Tongue (tissue), 2 donors: ENCODE results near the gene SPNS3. TPM values are rescaled to one million over a fixed set of nuclear protein-coding genes. Genes with fewer than 3 reads are reported as not detected.

ENCODE experiments used
- DNase-seq: peaks from one replicate; pipeline ENCODE4 v3.0.0-alpha.2; 2015
- total RNA-seq: library from RNA; depleted of rRNA; stranded (reverse); fragments of >200 nt; gene quantifications from one replicate; pipeline ENCODE4 v1.2.3, GENCODE V29; 2014

Gene SPNS3
- total RNA-seq, 1 donor from 2014 or later = 1.1 TPM

DNA sequence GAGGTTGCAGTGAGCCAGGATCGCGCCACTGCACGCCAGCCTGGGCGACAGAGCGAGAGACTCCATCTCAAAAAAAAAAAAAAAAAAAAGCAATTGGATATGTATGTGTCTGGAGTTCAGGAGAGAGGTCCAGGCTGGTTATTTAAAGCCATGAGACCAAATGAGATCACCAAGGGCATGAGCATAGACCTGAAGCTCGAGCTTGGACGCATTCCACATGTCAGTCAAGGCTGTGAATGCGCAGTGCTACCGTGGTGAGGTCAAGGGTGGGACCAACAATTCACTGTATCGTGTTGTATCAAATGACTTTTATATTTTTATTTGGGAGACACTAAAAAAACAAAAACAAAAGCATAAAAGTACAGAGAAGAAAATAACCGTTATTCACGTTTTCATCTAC, 35.8 kb downstream of the SPNS3 start:
- DNase-seq = no peak

DNA sequence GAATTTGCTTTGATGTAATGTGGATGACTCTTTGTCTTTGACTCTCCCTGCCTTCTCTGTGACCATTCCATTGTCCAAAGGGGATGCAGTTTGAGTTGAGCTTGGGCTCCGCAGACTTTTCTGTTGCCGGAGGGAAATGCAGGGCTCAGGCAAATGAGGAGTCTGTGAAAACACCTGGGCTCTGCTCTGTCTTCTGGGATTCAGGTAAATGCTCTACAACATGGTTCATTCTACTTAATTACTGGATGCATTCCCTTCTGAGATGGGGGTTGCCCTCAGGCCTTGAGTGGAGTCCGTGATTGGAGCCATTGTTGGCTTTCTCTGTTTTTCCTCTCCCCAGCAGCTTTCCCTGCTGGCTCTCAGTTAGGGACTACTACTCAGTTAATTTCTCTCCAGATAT, 38.5 kb downstream of the SPNS3 start:
- DNase-seq = no peak

DNA sequence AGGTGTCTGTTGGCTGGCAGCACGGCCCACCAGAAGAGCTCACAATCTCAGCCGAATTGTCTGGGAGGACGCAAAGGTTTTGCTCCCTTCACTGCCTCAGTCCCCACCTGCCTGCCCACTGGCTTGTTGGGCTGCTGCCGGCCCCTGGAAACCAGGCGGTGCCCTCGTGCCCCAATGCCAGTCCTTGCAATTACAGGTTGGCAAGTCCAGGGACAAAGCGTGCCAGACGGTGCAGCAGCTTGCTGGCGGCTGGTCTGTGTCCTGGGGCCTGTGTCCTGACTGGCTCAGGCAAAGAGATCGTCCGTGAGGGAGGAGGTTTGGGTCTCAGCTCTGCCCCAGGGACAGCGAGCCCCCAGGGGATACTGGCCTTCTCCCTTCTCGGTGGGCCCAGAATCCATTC, 40.4 kb downstream of the SPNS3 start:
- no peak for DNase-seq

DNA sequence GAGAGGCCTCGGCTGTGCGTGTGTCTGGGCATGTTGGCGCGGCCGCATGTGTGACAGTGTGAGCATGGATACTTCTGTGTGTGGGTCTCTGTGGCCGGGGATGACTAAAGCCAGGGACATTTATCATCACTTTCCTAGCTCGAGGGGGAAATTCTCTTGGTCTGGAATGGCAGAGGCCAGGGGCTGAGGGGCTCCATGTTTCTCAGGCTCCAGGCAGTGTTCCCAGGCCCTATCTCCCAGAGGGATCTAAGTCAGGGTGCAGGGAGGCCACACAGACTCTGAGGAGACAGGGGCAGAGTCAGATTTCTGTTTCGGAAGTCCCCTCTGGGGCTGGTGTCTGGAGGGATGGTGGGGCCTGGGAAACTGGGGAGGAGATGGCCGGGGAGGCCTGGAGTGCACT, 41.3 kb downstream of the SPNS3 start:
- DNase-seq = no peak

DNA sequence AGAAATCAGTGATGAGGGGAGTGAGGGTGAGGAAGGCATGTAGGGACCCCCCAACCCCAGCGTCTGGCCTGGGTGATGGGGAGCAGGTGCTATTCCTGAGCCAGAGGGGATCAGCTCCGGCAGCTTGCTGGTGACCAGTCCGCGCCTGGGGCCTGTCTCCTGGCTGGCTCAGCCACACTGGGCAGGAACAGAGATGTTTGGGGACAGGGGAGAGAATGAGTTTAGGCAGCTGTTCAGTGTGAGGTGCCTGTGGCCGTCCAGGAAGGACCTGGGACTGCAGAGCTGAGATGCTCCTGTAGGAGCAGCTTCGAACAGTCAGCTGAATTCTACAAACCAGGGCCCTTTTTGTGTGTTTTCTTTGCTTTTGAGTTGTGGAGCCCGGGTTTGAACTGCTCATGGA, 41.7 kb downstream of the SPNS3 start:
- no peak for DNase-seq

DNA sequence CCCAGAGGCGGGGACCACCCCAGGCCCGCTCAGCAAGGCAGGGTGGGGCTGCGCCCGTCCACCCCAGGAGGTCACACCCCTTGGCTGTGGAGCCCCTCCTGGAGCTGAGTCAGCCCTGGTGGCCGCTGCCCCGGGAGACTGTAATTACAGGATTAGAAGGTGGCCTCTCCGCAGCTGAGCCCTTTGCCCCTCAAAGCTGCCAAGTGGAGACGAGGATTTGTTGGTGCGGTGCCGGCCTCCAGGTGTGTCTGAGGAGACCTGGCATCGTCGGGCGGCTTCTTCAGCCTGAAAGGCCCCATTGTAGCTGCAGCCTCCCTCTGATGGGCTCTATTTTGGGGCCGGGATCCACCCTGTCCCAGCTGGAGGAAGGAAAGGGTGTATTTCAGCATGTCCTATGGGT, 42.3 kb downstream of the SPNS3 start:
- no peak for DNase-seq

DNA sequence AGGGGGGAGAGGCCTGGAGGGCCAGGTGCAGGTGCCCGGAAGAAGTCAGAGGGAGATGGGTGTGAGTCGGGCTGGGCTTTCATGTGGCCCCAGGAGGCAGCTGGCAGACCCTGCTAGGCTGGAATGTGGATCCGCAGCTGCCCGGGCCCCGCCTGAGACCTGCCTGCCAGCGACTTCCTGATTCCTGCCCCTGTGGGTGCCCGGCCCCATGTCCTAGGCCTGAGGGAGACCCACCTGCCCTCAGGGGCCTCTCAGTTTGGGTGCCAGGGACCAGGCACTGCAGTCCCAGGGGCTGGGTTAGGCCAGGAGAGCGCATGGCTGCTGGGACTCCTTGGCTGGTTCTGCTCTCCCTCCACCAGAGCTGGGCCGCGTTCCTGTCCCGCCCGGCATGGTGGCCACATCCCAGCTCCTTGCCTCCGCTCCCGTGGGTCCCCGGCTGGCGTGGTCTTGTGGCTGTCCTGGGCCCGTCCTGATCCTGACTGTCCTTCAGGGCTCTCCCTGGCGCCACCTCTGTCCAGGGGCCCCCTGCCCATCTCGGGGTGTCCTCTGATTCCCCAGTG, 42.9 kb downstream of the SPNS3 start:
- no peak for DNase-seq

DNA sequence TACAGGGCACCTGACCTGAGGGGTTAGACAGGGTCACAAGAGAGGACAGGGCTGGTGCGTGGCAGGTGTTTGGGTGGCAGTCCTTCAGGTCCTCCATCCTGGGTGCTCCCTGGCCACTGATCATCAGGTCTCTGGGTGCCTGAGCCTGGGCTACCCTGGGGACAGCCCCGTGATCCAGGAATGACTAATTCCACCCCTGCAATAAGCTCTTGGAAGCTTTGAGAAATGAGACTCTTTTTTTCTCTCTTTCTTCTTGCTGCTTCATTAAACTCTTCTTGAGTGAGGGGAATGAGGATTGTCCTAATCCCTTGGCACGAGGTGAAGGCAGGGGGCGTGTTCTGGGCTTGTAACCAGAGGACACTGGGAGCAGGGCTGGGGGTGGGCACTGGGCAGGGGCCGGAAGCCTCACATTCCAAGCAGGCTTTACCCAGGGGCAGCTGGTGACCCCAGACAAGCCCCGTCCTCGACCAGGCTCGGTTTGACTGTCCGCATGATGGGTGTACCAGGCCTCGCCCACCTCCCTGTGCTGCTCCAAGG, 43.6 kb downstream of the SPNS3 start:
- no peak for DNase-seq

DNA sequence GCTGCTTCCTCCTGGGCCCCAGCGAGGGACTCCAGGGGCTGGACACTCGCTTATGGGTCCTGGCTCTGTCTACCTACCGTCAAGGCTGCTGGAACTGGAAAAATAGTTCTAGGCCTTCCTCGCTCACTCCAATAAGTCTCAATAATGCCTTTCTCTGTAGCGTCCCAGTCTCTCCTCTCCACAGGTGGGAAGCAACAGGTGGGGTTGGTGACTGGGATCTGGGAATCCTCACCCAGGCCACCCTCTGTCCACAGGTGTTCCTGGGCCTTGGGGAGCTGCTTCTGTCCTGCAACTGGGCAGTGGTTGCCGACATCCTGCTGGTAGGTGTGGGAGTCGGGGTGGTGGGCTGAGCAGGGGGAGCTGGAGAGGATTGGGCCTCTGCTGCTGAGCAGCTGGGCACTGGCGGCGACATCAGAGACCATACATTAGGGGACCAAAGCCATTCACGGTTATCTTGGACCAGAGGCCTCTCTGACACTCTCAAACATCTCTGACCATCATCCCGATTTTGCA, 44.6 kb downstream of the SPNS3 start:
- DNase-seq = no peak

DNA sequence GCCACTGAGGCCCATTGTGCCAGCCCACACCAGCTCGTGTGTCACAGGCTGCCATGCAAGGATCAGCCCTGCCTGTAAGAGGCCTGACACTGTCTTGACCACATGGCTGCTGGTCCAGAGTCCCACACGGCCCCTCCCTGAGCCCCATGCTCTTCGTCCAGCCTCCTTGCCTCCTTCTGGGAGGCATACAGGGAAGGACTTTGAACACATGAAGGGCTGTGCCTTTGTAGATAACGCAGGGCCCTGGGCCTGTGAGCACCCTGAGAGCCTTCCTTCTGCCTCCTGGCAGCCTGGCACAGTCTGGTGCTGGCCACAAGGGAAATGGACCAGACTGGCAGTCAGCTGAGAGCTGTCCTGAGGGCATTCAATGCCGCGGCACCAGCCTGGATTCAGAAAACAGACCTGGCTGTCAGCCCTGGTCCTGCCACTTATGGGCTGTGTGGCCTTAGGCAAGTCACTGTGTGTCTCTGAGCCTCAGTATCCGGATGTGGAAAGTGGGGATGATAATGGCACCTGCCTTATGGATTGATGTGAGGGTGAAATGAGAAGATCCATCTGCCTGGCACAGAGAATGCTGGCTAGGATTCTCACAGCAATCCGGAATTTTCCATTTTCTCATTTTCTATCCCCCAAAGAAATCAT, 45.7 kb downstream of the SPNS3 start:
- DNase-seq = no peak

DNA sequence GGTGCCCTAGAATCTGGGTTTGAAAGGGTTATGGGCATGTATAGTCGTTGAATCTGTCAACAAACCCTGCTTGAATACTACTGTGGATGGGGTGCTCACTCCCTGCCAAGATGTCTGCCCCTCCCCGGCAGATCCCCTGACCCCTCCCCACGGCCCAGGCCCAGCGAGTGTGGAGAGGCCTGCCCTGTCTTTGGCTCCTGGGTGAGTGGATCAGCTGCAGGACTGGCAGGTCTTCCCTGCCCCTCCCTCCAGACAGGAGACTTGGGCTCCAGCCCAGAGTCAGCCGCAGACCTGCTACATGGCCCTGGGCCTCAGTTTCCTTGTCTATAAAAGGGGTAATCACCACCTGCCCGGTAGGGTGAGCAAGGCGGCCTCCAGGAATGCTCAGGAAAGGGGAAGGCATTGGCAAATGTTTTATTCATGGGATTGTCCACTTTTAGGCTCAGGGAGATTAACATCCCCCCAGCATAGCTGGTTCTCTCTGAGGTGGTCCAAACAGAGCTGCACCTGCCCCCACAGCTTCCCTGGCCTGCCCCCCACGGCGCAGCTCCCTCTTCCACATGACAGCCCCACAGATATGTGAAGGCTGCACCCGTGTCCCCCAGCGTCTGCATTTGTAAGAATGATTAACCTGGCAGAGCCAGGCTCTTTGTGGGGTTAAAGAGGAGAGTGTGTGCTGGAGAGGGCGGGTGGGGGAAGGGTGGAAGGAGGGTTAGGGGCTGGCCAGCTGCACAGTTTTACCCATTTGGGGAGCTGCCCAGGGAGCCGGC, 46.4 kb downstream of the SPNS3 start:
- no peak for DNase-seq

DNA sequence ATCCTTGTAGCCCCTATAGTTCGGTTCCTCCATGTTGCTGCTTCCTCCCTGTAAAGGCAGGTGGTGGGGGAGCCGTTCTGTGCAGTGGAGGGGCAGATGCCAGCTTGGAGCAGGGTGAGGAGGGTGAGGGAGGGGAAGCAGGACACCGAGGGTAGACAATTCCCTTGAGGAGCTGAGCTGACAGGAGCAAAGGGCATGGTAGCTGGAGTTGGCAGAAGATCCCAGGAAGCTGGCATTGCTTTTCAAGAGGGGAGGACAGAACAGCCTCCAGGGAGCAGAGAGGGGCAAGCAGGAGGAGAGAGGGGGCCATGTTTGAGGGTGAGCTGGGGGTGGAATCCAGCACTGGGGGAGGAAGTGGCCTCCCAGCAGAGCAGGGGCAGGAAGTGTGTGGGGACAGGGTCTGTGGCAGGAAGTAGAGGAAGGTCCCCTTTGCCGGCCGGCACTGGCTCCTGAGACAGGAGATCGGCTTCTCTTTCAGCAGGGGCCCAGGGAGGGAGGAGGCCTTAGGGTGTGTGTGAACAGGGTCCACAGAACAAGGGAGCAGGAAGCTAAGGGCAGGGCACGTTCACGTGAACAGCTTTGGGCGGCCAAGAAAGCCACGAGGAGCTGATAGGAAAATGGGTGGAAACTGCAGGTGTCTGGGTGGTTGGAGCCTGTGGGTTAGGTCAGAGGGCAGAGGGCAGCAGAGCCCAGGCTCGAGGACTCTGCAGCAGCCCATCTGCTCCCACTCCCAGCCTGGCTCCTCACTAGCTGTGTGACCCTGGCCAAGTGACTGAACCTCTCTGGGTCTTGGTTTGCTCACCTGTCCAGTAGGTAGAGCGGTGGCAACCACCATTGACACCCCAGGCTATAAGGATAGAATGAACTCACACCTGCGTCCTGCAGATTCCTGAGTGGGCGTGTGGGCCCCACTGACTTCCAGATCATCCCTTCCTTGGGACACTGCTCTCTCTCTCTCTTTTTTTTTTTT, 47.5 kb downstream of the SPNS3 start:
- DNase-seq = no peak

DNA sequence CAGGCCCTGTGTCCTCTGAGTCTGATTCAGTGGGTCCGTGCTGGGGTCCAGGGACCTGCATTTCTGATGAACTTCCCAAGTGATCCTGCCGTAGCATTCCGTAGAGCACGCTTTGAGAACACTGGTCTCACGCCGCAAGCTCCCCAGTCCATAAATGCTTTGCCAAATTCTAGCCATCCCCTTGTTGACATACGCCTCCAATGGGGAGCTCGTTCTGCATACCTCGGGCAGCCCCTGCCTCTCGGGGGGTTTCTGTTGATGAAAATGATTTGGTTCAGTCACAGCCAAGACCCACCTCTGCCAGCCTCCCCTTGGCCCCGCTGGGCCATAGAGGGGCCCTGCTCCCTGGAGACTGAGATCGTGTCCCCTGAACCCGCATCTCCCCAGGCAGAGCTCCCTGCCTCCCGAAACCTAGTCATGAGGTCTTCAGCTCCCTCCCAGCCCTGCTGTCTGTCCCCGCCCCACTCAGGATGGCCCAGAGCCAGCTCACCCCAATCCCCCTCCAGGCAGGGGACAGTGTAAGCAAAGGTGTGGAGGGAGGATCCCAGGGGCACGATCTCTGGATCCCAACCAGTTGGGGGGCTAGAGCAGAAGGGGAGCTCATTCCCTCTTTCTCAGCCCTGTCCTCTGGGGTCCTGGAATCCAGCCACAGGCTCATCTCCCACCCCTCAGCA, 48.7 kb downstream of the SPNS3 start:
- DNase-seq = no peak

DNA sequence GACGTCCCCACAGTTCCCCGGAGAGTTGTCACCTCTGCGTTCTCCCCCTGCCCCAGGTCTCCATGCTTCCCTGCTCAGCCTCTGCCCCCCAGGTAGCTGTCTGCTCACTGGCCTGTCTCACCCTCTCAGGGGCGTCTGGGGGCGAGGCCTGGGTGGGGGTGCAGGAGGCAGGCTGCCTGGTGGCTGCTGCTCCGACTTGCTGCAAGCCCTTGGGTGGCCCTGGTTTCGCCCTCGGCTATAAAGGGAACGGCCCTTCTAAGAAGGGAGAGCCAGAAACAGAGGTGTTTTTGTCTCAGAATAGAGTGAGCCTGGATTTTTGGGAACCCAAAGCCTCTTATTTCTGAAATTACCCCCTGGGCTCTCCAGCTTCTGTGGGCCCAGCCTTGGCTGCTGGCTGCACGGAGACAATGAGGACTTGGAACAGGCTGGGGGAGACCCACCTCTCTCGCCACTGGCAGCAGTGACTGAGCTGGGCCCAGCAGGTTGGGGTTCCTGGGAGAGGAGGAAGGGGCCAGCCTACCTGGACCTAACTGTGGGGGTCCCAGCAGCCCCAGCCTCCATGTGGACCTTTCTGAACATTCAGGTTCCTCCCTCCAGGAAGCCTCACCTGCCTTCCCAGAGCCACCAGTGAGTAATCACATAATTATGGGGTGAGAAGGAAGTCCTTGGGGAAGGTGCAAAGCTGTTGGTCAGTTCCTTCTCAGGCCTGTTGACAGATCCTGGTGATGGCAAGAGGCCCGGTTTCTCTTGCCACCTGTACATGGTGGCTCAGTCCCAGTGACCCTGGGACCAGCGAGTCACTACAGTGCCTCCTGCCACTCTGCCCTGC, 49.5 kb downstream of the SPNS3 start:
- DNase-seq = no peak

DNA sequence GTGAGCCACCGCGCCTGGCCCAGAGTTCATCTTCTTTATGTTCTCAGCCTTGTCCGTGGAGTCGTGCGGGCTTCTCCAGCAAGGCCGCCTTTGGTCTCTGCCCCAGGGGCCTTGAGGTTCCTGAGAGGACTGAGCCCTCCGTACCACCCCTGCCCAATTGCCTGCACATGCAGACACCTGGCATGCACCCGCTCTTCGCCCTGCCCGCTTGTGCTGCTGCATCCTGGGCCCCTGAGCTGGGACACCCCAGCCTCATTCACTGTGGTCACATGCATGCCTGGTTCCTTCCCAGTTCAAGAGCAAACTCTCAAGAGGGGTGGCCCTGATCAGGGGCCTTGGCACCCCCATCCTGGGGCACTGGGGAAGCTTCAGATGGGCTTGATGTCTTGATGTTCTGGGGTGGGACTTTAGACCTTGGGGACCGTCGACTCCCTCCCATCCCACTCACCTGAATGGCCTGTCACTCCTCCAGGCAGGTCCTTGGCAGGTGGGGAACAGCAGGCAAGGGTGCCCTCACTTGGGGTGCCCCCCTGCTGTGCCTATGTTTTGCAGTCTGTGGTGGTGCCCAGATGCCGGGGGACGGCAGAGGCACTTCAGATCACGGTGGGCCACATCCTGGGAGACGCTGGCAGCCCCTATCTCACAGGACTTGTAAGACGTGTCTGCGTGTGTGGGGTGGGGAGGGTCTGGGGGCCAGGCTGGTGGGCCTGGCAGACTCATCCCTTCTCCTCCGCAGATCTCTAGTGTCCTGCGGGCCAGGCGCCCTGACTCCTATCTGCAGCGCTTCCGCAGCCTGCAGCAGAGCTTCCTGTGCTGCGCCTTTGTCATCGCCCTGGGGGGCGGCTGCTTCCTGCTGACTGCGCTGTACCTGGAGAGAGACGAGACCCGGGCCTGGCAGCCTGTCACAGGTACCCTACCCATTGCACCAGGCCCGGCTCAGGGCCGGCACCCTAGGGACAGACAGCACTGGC, 52.2 kb downstream of the SPNS3 start:
- no peak for DNase-seq

DNA sequence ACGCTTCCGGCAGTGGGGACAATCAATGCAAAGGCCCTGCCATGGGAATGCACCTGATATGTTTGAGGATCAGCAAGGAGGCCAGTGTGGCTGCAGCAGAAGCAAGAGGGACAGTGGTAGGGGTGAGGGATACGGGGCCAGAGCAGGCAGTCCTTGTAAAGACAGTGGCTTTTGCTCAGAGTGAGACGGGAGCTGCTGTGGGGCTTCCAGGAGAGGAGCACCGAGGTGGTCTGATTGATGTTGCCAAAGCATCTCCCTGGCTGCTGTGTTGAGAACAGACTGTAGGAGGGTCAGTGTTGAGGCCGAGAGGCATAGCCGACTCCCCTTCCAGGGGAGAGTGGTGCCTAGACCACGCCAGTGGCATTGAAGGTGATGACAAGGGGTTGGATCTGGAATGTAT, 53.6 kb downstream of the SPNS3 start:
- no peak for DNase-seq

DNA sequence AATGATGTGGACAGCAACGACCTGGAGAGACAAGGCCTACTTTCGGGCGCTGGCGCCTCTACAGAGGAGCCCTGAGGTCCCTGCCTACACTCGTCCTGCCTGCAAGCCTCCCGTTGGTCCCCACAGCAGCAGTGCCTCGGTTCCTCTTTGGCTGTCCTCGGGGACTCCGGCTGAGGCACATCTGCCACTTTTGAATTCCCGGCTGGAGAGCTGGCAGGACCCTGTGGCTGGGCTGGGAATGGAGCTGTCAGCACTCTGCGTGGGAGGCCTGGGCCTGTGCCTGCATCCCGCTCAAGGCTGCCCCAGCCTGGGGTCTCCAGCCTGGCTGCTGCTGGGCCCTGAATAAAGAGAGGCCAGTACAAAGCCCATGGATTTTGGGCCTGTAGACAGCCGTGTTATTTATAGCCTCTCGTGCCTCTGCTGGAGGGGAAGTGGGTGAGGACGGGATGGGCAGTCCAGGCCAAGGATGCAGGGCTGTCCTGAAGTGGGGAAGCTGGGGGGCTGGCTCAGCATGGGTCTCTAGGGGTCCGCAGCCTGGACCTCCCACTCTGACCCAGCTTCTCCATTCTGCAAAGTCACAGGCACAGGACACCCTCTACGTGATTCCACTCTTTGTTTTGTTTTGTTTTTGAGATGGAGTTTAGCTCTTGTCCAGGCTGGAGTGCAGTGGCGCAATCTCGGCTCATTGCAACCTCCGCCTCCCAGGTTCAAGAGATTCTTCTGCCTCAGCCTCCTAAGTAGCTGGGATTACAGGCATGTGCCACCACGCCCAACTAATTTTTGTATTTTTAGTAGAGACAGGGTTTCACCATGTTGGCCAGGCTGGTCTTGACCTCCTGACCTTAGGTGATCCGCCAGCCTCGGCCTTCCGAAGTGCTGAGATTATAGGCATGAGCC, 54.3 kb downstream of the SPNS3 start:
- no peak for DNase-seq

DNA sequence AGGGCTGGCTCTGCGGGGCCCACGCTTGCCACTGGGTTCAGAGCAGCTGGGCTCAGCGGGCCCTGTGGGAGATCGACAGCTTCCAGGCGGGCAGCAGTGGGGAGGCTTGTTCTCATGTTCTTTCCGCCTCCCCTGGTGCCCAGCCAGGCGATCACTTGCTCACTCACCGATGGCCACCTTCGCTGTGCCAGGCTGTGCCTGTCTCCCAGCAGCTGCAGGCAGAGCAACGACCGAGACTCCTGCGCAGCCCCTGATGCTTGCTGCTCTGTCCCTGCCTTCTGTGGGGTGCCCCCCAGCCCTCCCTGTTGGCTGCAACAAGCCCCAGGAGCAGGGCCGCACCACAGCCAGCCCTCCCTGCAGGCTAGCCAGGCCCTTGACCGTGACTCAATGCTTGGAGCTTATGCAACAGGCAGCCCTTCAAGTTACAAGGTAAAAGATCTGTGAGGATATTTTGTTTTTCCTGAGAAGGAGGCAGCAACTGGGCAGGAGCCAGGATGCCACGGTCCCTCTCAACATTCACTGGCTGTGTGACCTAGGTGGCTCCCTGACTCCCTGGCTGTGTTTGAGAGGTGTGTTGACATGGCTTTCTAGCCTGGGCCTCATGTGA, 55.4 kb downstream of the SPNS3 start:
- no peak for DNase-seq
